OCI-LY7 (cell line): ENCODE results near the gene MAGEA12.
"Not testable (repeated sequence)": the region's sequence is repeated elsewhere in the genome, so short reads cannot be mapped to it uniquely, and the experiment has no call there.

Experiments
- EZH2phosphoT487 ChIP-seq: fragments of 200-600 bp; sonication (generic); IDR thresholded peaks from 2 replicates; pipeline ENCODE4 v1.6.1; 2018; ENCODE audit warnings: low read depth, borderline replicate concordance, mild to moderate bottlenecking, mixed run types, antibody characterized with exemption, low read length, moderate library complexity, mixed read lengths
- TF ChIP-seq, protein P1 (sequence below): fragments of 200-600 bp; sonication (generic); conservative IDR thresholded peaks from 2 replicates; pipeline ENCODE4 v1.5.1; 2014; ENCODE audit warnings: mild to moderate bottlenecking, antibody characterized with exemption, low read length, moderate library complexity, mixed read lengths

DNA sequence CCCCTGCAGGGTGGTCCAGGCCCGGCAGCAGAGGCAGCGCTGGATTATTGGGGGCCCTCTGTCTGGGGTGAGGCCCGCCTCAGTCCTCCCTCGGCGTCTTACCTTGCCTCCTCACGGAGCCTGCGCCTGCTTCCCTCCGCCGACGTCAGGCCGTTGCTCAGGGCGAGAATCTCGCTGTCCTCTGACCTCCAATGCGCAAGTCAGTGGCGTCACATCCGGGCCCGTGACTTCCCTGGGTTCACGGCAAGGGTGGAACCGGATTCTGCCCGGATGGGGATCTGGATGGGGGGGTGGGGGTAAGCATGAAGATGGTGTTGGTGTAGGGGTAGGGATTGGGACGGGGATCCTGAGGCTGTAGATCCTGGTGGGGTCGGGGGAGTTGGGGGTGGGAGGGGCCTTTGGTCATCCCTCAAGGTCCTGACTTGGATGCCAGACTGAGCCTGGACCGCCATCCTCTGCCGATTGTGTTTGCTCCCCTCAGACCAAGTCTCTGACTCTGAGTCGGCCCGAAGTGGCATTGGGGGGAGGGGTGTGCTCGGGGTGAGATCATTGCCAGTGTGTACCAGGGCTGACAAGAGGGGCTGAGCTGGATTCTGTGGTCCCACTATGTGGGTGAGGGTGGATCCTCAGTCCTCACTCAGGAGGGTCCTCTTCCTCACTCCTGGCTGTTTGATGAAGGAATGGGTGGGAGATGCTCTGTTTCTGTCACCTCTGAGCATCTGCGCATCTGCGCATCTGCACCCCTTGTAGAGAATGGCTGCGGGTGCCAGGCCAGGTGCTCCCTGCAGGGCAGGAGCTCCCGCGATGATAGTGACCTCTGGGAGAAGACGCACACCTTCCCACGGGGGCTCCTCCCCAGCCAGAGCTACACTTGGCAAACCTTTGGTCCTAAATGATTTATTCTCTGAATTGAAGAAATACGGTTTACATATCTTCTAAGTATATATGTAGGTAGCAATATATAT is 20.4 kb downstream of the MAGEA12 start, which contains the start of gene MAGEA2:
- TF ChIP-seq, protein P1, sequence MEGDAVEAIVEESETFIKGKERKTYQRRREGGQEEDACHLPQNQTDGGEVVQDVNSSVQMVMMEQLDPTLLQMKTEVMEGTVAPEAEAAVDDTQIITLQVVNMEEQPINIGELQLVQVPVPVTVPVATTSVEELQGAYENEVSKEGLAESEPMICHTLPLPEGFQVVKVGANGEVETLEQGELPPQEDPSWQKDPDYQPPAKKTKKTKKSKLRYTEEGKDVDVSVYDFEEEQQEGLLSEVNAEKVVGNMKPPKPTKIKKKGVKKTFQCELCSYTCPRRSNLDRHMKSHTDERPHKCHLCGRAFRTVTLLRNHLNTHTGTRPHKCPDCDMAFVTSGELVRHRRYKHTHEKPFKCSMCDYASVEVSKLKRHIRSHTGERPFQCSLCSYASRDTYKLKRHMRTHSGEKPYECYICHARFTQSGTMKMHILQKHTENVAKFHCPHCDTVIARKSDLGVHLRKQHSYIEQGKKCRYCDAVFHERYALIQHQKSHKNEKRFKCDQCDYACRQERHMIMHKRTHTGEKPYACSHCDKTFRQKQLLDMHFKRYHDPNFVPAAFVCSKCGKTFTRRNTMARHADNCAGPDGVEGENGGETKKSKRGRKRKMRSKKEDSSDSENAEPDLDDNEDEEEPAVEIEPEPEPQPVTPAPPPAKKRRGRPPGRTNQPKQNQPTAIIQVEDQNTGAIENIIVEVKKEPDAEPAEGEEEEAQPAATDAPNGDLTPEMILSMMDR: not testable (repeated sequence)
- not testable (repeated sequence) for TF ChIP-seq EZH2phosphoT487
